ENCODE results near the gene PYHIN1. TPM values are rescaled to one million over a fixed set of nuclear protein-coding genes. Genes with fewer than 3 reads are reported as not detected.

The PYHIN1 gene
- total and polyA plus RNA-seq, 2 of the 8 experiments (the other 6 are each of a cell fraction or from before 2014, with no cell fraction given) = not detected

DNA sequence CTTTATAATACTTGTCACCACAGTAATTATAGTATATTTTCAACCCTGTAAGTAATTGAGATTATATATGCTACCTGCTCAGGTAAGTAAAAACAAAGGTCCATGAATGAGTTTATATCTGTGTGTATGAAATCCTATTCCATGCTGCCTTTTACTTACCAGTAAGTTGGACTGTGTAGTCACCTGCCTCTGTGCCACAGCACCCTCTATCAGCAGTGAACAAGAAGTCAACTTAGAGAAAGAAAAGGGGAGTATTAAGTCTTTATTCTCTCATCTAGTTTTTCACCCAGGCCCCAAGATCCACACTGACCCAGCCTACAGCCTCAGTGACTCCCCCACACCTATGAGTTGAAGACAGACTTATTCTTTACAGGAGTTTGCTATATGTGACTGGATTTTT, 41.5 kb downstream of the PYHIN1 start:
- no peak overlapping the region for H3K56ac ChIP-seq (replicated peaks; ENCODE audit: insufficient read length, low read depth, low read length)
- no peaks in the 10 kb centered on the region for H3K36me3 ChIP-seq (ENCODE audit: control insufficient read depth in 2 of 4, insufficient read depth in 4 of 4, low read length in 3 of 4)
- H3K23ac ChIP-seq (ENCODE audit: insufficient read length) = no peak overlapping the region
- H2BK5ac ChIP-seq (ENCODE audit: low read depth, low read length) = no peak overlapping the region
- H3K27me3 ChIP-seq (replicated peaks in 1 of 4; ENCODE audit: control insufficient read depth in 3 of 4, extremely low read depth in 1 of 4, insufficient read depth in 3 of 4, low read length in 3 of 4) = no peaks in the 10 kb centered on the region
- no peaks in the 10 kb centered on the region for H4K20me1 ChIP-seq (replicated peaks in 1 of 2; ENCODE audit: control insufficient read depth in 1 of 2, insufficient read depth in 2 of 2, low read length in 2 of 2)
- H3K4me3 ChIP-seq (ENCODE audit: extremely low read depth in 1 of 4, insufficient read depth in 2 of 4, low read depth in 3 of 4, low read length in 4 of 4) = no peak overlapping the region
- no peak overlapping the region for H4K91ac ChIP-seq (replicated peaks; ENCODE audit: insufficient read length, low read length)
- H4K8ac ChIP-seq (ENCODE audit: extremely low read depth, insufficient read depth, low read length) = no peak overlapping the region
- H3K79me1 ChIP-seq (ENCODE audit: low read depth, low read length) = no peaks in the 10 kb centered on the region
- H3K14ac ChIP-seq (ENCODE audit: insufficient read length) = no peak overlapping the region
- no peak overlapping the region for H2BK20ac ChIP-seq (ENCODE audit: low read length)
- no peaks in the 10 kb centered on the region for H3K9me3 ChIP-seq (ENCODE audit: insufficient read depth in 2 of 2, low read depth in 1 of 2, low read length in 1 of 2)
- no peak overlapping the region for H3K4me2 ChIP-seq (ENCODE audit: insufficient read depth in 1 of 2, low read depth in 2 of 2, low read length in 2 of 2)
- H2BK15ac ChIP-seq (ENCODE audit: low read length) = no peak overlapping the region
- ChIA-PET POLR2A (ENCODE audit: partially characterized antibody) (no interaction called here), CTCF (ENCODE audit: partially characterized antibody) (no interaction called here)
- no peak overlapping the region for H3K4ac ChIP-seq (replicated peaks; ENCODE audit: insufficient read length, low read depth, low read length)
- no peak for DNase-seq (ENCODE audit: low read depth in 1 of 2, low spot score in 2 of 2)
- H2BK120ac ChIP-seq (replicated peaks; ENCODE audit: low read depth, low read length) = no peak overlapping the region
- no peak overlapping the region for H2AFZ ChIP-seq (ENCODE audit: low read length)
- H2AK5ac ChIP-seq (ENCODE audit: low read depth, low read length) = no peak overlapping the region
- no peak overlapping the region for H2BK12ac ChIP-seq (ENCODE audit: low read depth, low read length)
- no peaks in the 10 kb centered on the region for H3K79me2 ChIP-seq (ENCODE audit: control insufficient read depth in 1 of 2, insufficient read depth in 2 of 2, low read length in 2 of 2)
- no peak overlapping the region for H3K18ac ChIP-seq (ENCODE audit: extremely low read depth, low read length)
- H4K5ac ChIP-seq (ENCODE audit: insufficient read length, low read depth, low read length) = no peak overlapping the region
- no peaks in the 10 kb centered on the region; a peak in 1 of 7 replicates for H3K4me1 ChIP-seq (replicated peaks in 1 of 4; ENCODE audit: control insufficient read depth in 3 of 4, insufficient read depth in 4 of 4, low read length in 3 of 4)
- H3K27ac ChIP-seq (ENCODE audit: low read depth, low read length) = no peak overlapping the region
- H3K23me2 ChIP-seq (ENCODE audit: low read depth, low read length) = no peaks in the 10 kb centered on the region
- H3K9ac ChIP-seq (replicated peaks in 1 of 4; ENCODE audit: extremely low read depth in 1 of 4, low read depth in 3 of 4, low read length in 3 of 4) = no peak overlapping the region
- no peak for FAIRE-seq
- no peak for TF ChIP-seq RXRA (IDR thresholded peaks at IDR 0.05; ENCODE audit: insufficient read depth, low read depth, low read length)
- TF ChIP-seq, protein P1, sequence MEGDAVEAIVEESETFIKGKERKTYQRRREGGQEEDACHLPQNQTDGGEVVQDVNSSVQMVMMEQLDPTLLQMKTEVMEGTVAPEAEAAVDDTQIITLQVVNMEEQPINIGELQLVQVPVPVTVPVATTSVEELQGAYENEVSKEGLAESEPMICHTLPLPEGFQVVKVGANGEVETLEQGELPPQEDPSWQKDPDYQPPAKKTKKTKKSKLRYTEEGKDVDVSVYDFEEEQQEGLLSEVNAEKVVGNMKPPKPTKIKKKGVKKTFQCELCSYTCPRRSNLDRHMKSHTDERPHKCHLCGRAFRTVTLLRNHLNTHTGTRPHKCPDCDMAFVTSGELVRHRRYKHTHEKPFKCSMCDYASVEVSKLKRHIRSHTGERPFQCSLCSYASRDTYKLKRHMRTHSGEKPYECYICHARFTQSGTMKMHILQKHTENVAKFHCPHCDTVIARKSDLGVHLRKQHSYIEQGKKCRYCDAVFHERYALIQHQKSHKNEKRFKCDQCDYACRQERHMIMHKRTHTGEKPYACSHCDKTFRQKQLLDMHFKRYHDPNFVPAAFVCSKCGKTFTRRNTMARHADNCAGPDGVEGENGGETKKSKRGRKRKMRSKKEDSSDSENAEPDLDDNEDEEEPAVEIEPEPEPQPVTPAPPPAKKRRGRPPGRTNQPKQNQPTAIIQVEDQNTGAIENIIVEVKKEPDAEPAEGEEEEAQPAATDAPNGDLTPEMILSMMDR (IDR thresholded peaks at IDR 0.05; ENCODE audit: control extremely low read depth in 1 of 3, insufficient read depth in 1 of 3, low read depth in 1 of 3, low read length in 3 of 3) = peak in 2 of 3 experiments; percentile 18 to 27; a peak in 1 of 4 replicates
- TF ChIP-seq RAD21 (IDR thresholded peaks at IDR 0.05 in 1 of 2, conservative IDR thresholded peaks at IDR 0.05 in 1 of 2; ENCODE audit: low read depth in 2 of 2, low read length in 2 of 2) = peak; percentile 44 to 49; a peak in 3 of 4 replicates

Data from H1 (cell line).